ENCODE results near the gene TTPAL. TPM values are rescaled to one million over a fixed set of nuclear protein-coding genes. Genes with fewer than 3 reads are reported as not detected.

The TTPAL gene
- 9.2 and 20.9 TPM in 2 replicates for total RNA-seq

GRCh38 chr20:44475694-44476560 lies at the start of gene TTPAL:
TTPAL (plus strand) TSS chr20:44475874; CDS start chr20:44480000, 4,126 bp downstream.

DNA sequence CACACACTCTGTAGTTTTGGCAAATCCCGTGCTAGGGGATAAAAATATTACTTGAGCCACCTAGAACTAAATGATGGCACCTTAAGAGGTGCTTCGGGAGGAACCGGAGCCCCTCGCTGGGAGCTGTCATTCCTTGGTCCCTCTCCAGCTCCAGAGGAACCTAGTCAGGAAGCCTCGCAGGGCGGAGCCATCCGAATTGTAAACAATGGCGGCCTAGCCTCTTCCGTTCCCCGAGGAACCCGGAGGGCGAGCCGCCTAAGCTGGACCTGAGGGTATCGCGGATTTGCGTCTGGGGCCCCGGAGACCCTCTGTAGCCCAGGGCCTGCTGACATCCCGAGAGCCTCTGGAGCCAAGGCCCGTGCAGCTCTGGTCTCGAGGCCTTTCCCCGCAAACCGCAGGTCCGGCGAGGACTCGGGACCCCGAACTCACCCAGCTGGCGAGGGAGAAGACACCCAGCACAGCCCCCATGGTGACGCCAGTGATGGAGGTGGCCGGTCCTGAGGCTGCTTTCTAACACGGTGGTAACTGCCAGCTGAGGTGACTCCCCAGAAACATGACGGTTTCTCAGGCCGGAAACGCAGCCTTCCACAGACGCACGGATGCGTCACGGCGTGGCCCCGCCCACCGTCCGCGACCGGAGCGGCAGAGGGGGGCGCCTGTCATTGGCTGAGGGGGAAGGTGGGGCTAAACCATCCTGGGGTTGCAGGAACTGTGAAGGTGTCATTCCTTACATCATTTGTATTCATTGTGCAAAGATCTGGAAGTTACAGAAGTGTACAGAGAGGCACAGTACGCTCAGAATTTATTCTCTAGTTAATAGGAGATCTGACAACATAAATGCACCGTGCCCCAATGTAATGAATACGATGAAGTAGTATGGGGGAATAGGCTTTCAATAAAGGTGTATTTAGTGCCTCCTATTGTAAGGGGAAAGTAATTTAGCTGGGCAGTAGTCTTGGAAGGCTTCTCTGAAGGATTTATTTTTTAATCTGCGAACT lies 46.1 kb downstream of the TTPAL start, which contains the start of gene SERINC3:
SERINC3 (minus strand) TSS at position 587 of the 998 bp plus-strand sequence; CDS start at position 468, 119 bp downstream.

Other genes with a start within 250 kb of the TTPAL start
- gene GDAP1L1, start 228.6 kb upstream of the TTPAL start, total RNA-seq: not detected in 2 replicates
- 5.6 and 8.8 TPM in 2 replicates for gene FITM2, start 164.7 kb upstream of the TTPAL start, total RNA-seq
- not detected in 2 replicates for gene R3HDML, start 138.8 kb upstream of the TTPAL start, total RNA-seq
- not detected in 2 replicates for gene HNF4A, start 120.2 kb upstream of the TTPAL start, total RNA-seq
- gene SERINC3, start 46.2 kb downstream of the TTPAL start, total RNA-seq: 72.8 and 86.6 TPM in 2 replicates
- gene PKIG, start 106.7 kb downstream of the TTPAL start, total RNA-seq: 57.2 and 57.4 TPM in 2 replicates
- 20.5 and 27.5 TPM in 2 replicates for gene ADA, start 175.8 kb downstream of the TTPAL start, total RNA-seq
- gene CCN5, start 239.5 kb downstream of the TTPAL start, total RNA-seq: 2.1 and 16.2 TPM in 2 replicates

All from pericardium fibroblast (primary cell).